Ovary (tissue), 9 donors: ENCODE data around the gene ERICH4. TPM values are rescaled to one million over a fixed set of nuclear protein-coding genes. Genes with fewer than 3 reads are reported as not detected.

Source experiments
- DNase-seq, 5 donors: peaks; one replicate each; pipeline ENCODE4 v3.0.0-alpha.2; 2019 to 2020
- H3K27ac ChIP-seq, 2 donors: fragments of 200-600 bp; one replicate each; pipeline versions ENCODE4 v1.5.1 to v1.8.0; 2019 to 2022
- H3K27me3 ChIP-seq: fragments of 200-600 bp; one replicate; pipeline ENCODE4 v1.8.0; 2022
- H3K36me3 ChIP-seq: fragments of 200-600 bp; sonication (generic); one replicate; pipeline ENCODE4 v1.5.1; 2019
- H3K4me1 ChIP-seq: one replicate; pipeline ENCODE4 v1.8.1; 2013; ENCODE audit warnings: mild to moderate bottlenecking, moderate library complexity; ENCODE audit not compliant: insufficient read depth
- H3K4me3 ChIP-seq: fragments of 200-600 bp; sonication (generic); one replicate; pipeline ENCODE4 v1.5.1; 2017
- H3K9me3 ChIP-seq, 2 donors: fragments of 200-600 bp in 1 of 2; sonication (generic) in 1 of 2; one replicate each; pipeline versions ENCODE4 v1.5.1 to v1.8.1; 2013 to 2019; ENCODE audit warnings: mild to moderate bottlenecking in 1 of 2, moderate library complexity in 1 of 2
- CTCF ChIP-seq, 3 donors: fragments of 450-650 bp in 2 of 3; fragments of 200-600 bp in 1 of 3; IDR thresholded peaks; one replicate each; pipeline versions ENCODE4 v1.5.1 to v1.8.0; 2016 to 2022; ENCODE audit warnings: antibody characterized with exemption in 3 of 3, mild to moderate bottlenecking in 1 of 3
- EP300 ChIP-seq: sonication (generic); formaldehyde crosslinking; IDR thresholded peaks from one replicate; pipeline ENCODE4 v1.6.1; 2017; ENCODE audit warnings: antibody characterized with exemption
- POLR2A ChIP-seq: fragments of 450-650 bp; IDR thresholded peaks from one replicate; pipeline ENCODE4 v1.6.1; 2017; ENCODE audit warnings: antibody characterized with exemption, mild to moderate bottlenecking, moderate library complexity
- WGBS, 3 donors: extraction: QIAGEN DNeasy Blood & Tissue Kit in 1 of 3; methylation state at CpG; one replicate each; pipeline versions ENCODE4 v1.1.5 to v1.1.7; 2013 to 2017; 5-methylcytosine and 5-hydroxymethylcytosine counted together
- intact Hi-C, 4 donors: fragments of 100-400 bp; cut with DNase I; formaldehyde crosslinking; loops; one replicate each; pipeline versions ENCODE4 v1.11.0 to v1.15.1; 2022 to 2023
- polyA plus RNA-seq, 2 donors: library from polyadenylated mRNA; stranded (reverse); fragments of 200-250 nt in 1 of 2; fragments of 350-450 nt in 1 of 2; fragmentation: Illumina TruSeq in 1 of 2; extraction: RNeasy Lipid Tissue Mini Kit (QIAGEN cat#74804) in 1 of 2; gene quantifications; one replicate each; pipeline ENCODE4 v1.2.3, GENCODE V29; 2013 to 2014
- total RNA-seq, 7 donors: library from RNA; depleted of rRNA in 2 of 7; stranded (reverse); fragments of >200 nt in 2 of 7; fragmentation: NEBNext Ultra II Directional in 3 of 7; extraction: Animal tissue kit (Norgen Biotek cat#: 25700) in 3 of 7; gene quantifications; one replicate each; pipeline versions ENCODE4 v1.1.0 to v1.2.4, GENCODE V29; 2016 to 2023
- donor health status: DM: no; HTN: no; CAD: no; lungs with moderate emphysema.
- donor health status: DM: no; HTN: no; CAD: no.
- donor health status: Bipolar disorder and iron deficiency.
- donor health status: DM: yes; HTN: yes; CAD: no.
- donor health status: DM: no; HTN: no; CAD: no.
- donor health status: DM: yes; HTN: yes; CAD: no.

Gene ERICH4
- total and polyA plus RNA-seq, 9 donors = not detected

GRCh38 chr19:41449079-41449864 is 6.3 kb downstream of the ERICH4 start:
- TF ChIP-seq CTCF (IDR thresholded peaks at IDR 0.05) = peak; percentile 82 to 97 (median 94)
- no peak for TF ChIP-seq POLR2A
- no peaks in the 10 kb centered on the region for H3K36me3 ChIP-seq
- no peak overlapping the region for H3K4me3 ChIP-seq
- peak; percentile 72 to 85 (median 81) for DNase-seq
- no peaks in the 10 kb centered on the region for H3K27me3 ChIP-seq
- H3K9me3 ChIP-seq = no peaks in the 10 kb centered on the region
- H3K4me1 ChIP-seq = no peaks in the 10 kb centered on the region
- intact Hi-C loops = no loop called here
- WGBS, 3 donors = 1 to 5% (median 3%) methylated on average over 22 of the region's 22 CpGs
- H3K27ac ChIP-seq = no peak overlapping the region

- TF ChIP-seq POLR2A (no peak), CTCF (IDR thresholded peaks at IDR 0.05) (no peak), EP300 (no peak)
- H3K27me3 ChIP-seq = no peaks in the 10 kb centered on the region
- no peak for DNase-seq
- intact Hi-C loops = loop anchor here (5.0 to 10.0 kb wide), 3 partner anchors 105 to 125 kb away; partner anchors contain the start of gene CEACAM21 (in 1 of the 4)
- no peaks in the 10 kb centered on the region for H3K4me1 ChIP-seq
- no peaks in the 10 kb centered on the region for H3K36me3 ChIP-seq
- H3K9me3 ChIP-seq = no peaks in the 10 kb centered on the region
- no peak overlapping the region for H3K27ac ChIP-seq
- no peak overlapping the region for H3K4me3 ChIP-seq
- WGBS, 3 donors = 46 to 60% (median 51%) methylated on average over 3 of the region's 3 CpGs
These were observed 6.9 kb downstream of the ERICH4 start for GRCh38 chr19:41449865-41450178.

GRCh38 chr19:41452584-41453275 is 9.8 kb downstream of the ERICH4 start:
- H3K27ac ChIP-seq = no peak overlapping the region
- H3K4me3 ChIP-seq = no peak overlapping the region
- H3K27me3 ChIP-seq = no peaks in the 10 kb centered on the region
- intact Hi-C loops = loop anchor here (5.0 to 10.0 kb wide), 3 partner anchors 102 to 122 kb away; partner anchors contain the start of gene CEACAM21 (in 1 of the 4)
- no peaks in the 10 kb centered on the region for H3K9me3 ChIP-seq
- H3K4me1 ChIP-seq = peaks cover 4% of the 10 kb centered on the region
- WGBS, 3 donors = 56 to 71% (median 65%) methylated on average over 6 of the region's 6 CpGs
- DNase-seq = no peak
- TF ChIP-seq EP300 (no peak), POLR2A (no peak), CTCF (IDR thresholded peaks at IDR 0.05) (no peak)
- no peaks in the 10 kb centered on the region for H3K36me3 ChIP-seq

- TF ChIP-seq EP300 = no peak
- peaks cover 4% of the 10 kb centered on the region for H3K4me1 ChIP-seq
- H3K36me3 ChIP-seq = no peaks in the 10 kb centered on the region
- WGBS, 3 donors = 0 to 3% (median 2%) methylated on average over 2 of the region's 2 CpGs
- H3K27me3 ChIP-seq = no peaks in the 10 kb centered on the region
- DNase-seq = no peak
- no peak overlapping the region for H3K4me3 ChIP-seq
- intact Hi-C loops = loop anchor here in 2 of 4 donors (10.0 kb wide), 2 partner anchors 99 to 119 kb away; partner anchors contain the start of gene CEACAM21 (in 1 of the 2)
- H3K9me3 ChIP-seq = no peaks in the 10 kb centered on the region
- no peak overlapping the region for H3K27ac ChIP-seq
These were observed 13.0 kb downstream of the ERICH4 start for GRCh38 chr19:41455936-41456335.
